Measurements from ENCODE around the gene LYZL1.

LYZL1 gene

DNA sequence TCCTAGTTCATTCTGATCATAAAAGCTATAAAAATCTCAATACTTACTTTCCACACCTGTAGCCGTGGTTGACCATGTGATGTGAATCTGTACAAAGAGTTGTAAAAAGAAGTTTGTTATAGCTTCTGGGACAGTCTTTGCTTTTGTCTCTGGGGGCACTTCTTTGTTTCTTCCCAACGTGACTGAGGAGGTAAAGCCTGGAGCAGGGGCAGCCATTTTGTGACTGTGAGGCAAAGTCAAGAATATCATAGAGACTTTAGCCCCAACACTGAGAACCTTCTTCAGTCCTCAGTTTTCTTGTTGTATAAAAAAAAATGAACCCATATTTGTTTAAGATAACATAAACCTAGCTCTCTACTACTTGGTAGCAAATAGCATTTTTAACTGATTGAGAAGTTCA lies 29.4 kb upstream of the LYZL1 start:
- no peak overlapping the region for H3K4me3 ChIP-seq (ENCODE audit: low read depth, low read length)
- no peak for TF ChIP-seq CTCF (IDR thresholded peaks at IDR 0.05; ENCODE audit: borderline replicate concordance, insufficient read depth, low read depth, low read length)

DNA sequence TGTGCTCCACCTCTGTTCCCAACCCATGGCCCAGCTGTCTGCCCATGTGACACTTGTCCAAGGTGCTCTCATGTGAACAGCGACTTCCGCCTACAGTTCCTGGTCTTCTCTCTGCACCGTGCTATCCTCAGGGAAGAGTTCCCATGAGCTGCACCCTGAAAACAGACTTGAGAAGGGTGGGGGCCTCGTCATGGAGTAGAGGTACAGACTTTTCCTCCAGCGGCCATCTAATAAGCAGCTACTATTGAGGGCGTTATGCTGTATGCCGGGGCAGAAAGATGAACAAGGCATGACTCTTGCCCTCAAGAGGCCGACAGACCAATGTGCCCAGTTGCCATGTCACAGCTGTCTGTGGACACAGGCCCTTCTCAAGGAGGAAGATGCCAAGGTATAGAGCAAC lies 25.4 kb upstream of the LYZL1 start:
- TF ChIP-seq CTCF (IDR thresholded peaks at IDR 0.05; ENCODE audit: borderline replicate concordance, insufficient read depth, low read depth, low read length): no peak

GRCh38 chr10:29265210-29265768 lies 23.6 kb upstream of the LYZL1 start:
- no peak for TF ChIP-seq CTCF (IDR thresholded peaks at IDR 0.05; ENCODE audit: borderline replicate concordance, insufficient read depth, low read depth, low read length)
- no peak overlapping the region for H3K4me3 ChIP-seq (ENCODE audit: low read depth, low read length)

More for the DNA sequence above, 25.4 kb upstream of the LYZL1 start:
- H3K4me3 ChIP-seq (ENCODE audit: low read depth, low read length): no peak overlapping the region

DNA sequence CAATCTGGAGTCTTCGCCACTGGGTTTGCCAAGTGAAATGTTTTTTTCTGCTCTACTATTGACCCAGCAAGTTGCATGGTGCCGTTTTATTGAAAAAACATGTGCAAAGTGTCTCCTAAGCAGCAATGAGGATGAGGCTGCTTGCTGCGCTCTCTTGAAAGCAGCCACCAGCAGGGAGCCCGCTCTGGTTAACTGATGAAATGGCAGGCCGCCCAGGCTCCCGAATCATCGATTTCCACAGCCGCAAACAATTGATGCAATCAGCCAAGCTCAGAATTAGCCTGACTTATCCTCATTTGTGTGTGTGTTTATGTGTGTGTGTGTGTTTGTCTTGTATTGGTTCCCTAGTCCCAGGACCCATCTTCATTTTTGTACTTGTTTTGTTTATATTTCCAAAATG lies 22.2 kb upstream of the LYZL1 start:
- no peak overlapping the region for H3K4me3 ChIP-seq (ENCODE audit: low read depth, low read length)
- TF ChIP-seq CTCF (IDR thresholded peaks at IDR 0.05; ENCODE audit: borderline replicate concordance, insufficient read depth, low read depth, low read length): no peak

GRCh38 chr10:29268011-29268410 lies 20.9 kb upstream of the LYZL1 start:
- no peak overlapping the region for H3K4me3 ChIP-seq (ENCODE audit: low read depth, low read length)
- no peak for TF ChIP-seq CTCF (IDR thresholded peaks at IDR 0.05; ENCODE audit: borderline replicate concordance, insufficient read depth, low read depth, low read length)

- no peak for TF ChIP-seq CTCF (IDR thresholded peaks at IDR 0.05; ENCODE audit: borderline replicate concordance, insufficient read depth, low read depth, low read length)
Observed at GRCh38 chr10:29269486-29269885, 19.4 kb upstream of the LYZL1 start.

GRCh38 chr10:29270883-29271282 lies 18.0 kb upstream of the LYZL1 start:
- H3K4me3 ChIP-seq (ENCODE audit: low read depth, low read length): no peak overlapping the region
- no peak for TF ChIP-seq CTCF (IDR thresholded peaks at IDR 0.05; ENCODE audit: borderline replicate concordance, insufficient read depth, low read depth, low read length)

More at GRCh38 chr10:29269486-29269885, 19.4 kb upstream of the LYZL1 start:
- no peak overlapping the region for H3K4me3 ChIP-seq (ENCODE audit: low read depth, low read length)

Data from GM12875 (cell line).